Neuronal stem cell (in vitro differentiated cells): ENCODE results near the gene SHISAL1.

ENCODE experiments used
- DNase-seq: peaks from one replicate; pipeline ENCODE4 v3.0.0-alpha.2; 2013; ENCODE audit warnings: low spot score
- H2AFZ ChIP-seq: one replicate; pipeline ENCODE4 v1.6.1; 2013; ENCODE audit warnings: mild to moderate bottlenecking, low read length, inconsistent platforms
- H2AK5ac ChIP-seq: 2 replicates; pipeline ENCODE4 v1.6.1; 2013; ENCODE audit warnings: low read depth, mild to moderate bottlenecking, inconsistent platforms, low read length, moderate library complexity, mixed read lengths
- H2BK120ac ChIP-seq: 2 replicates; pipeline ENCODE4 v1.6.1; 2013; ENCODE audit warnings: low read depth, mild to moderate bottlenecking, inconsistent platforms, low read length, moderate library complexity, mixed read lengths
- H2BK12ac ChIP-seq: one replicate; pipeline ENCODE4 v1.6.1; 2013; ENCODE audit warnings: low read length, inconsistent platforms
- H2BK15ac ChIP-seq: 2 replicates; pipeline ENCODE4 v1.6.1; 2013; ENCODE audit warnings: mild to moderate bottlenecking, low read length, inconsistent platforms, mixed read lengths
- H2BK5ac ChIP-seq: one replicate; pipeline ENCODE4 v1.6.1; 2013; ENCODE audit warnings: inconsistent platforms, mild to moderate bottlenecking, low read length, moderate library complexity
- H3K14ac ChIP-seq: one replicate; pipeline ENCODE4 v1.6.1; 2013; ENCODE audit warnings: low read length, inconsistent platforms
- H3K18ac ChIP-seq: 2 replicates; pipeline ENCODE4 v1.6.1; 2013; ENCODE audit warnings: low read length, inconsistent platforms
- H3K23ac ChIP-seq: 2 replicates; pipeline ENCODE4 v1.6.1; 2013; ENCODE audit warnings: low read depth, mild to moderate bottlenecking, mixed read lengths, low read length, inconsistent platforms; ENCODE audit not compliant: poor library complexity
- H3K27ac ChIP-seq: replicated peaks from 3 replicates; pipeline ENCODE4 v1.5.1; 2013; ENCODE audit warnings: low read length, inconsistent platforms
- H3K27me3 ChIP-seq, 3 experiments: 2 replicates each; pipeline ENCODE4 v1.6.1; 2013; ENCODE audit warnings: low read length in 3 of 3, mild to moderate bottlenecking in 2 of 3, inconsistent platforms in 1 of 3, low read depth in 1 of 3, mixed read lengths in 1 of 3, moderate library complexity in 1 of 3; ENCODE audit not compliant: control insufficient read depth in 3 of 3, insufficient read depth in 3 of 3
- H3K36me3 ChIP-seq, 2 donors: replicated peaks in 1 of 2; 2 replicates each; pipeline ENCODE4 v1.6.1; 2013; ENCODE audit warnings: low read length in 2 of 2; ENCODE audit not compliant: control insufficient read depth in 2 of 2, insufficient read depth in 2 of 2
- H3K4ac ChIP-seq: 2 replicates; pipeline ENCODE4 v1.6.1; 2013; ENCODE audit warnings: inconsistent platforms, mild to moderate bottlenecking, low read length, moderate library complexity
- H3K4me1 ChIP-seq, 2 donors: 1 replicate in 1 of 2; 2 replicates in 1 of 2; pipeline ENCODE4 v1.6.1; 2013; ENCODE audit warnings: low read length in 2 of 2, low read depth in 1 of 2; ENCODE audit not compliant: control insufficient read depth in 2 of 2, insufficient read depth in 1 of 2
- H3K4me2 ChIP-seq: one replicate; pipeline ENCODE4 v1.6.1; 2013; ENCODE audit warnings: mild to moderate bottlenecking, low read length, inconsistent platforms; ENCODE audit not compliant: insufficient read depth, poor library complexity, severe bottlenecking
- H3K4me3 ChIP-seq, 2 donors: 2 replicates each; pipeline ENCODE4 v1.5.1; 2013; ENCODE audit warnings: low read length in 2 of 2, mild to moderate bottlenecking in 2 of 2, inconsistent platforms in 1 of 2, moderate library complexity in 1 of 2
- H3K79me1 ChIP-seq: one replicate; pipeline ENCODE4 v1.6.1; 2013; ENCODE audit warnings: low read depth, mild to moderate bottlenecking, inconsistent platforms, low read length, moderate library complexity
- H3K9ac ChIP-seq: one replicate; pipeline ENCODE4 v1.6.1; 2013; ENCODE audit warnings: mild to moderate bottlenecking, low read depth, low read length, inconsistent platforms; ENCODE audit not compliant: poor library complexity
- H3K9me3 ChIP-seq, 2 donors: replicated peaks in 1 of 2; 2 replicates each; pipeline versions ENCODE3 to v1.6.1; 2013; ENCODE audit warnings: low read length in 2 of 2, mild to moderate bottlenecking in 2 of 2, inconsistent platforms in 1 of 2, low read depth in 1 of 2, mixed read lengths in 1 of 2, moderate library complexity in 1 of 2; ENCODE audit not compliant: control insufficient read depth in 2 of 2, insufficient read depth in 1 of 2
- H4K8ac ChIP-seq: one replicate; pipeline ENCODE4 v1.6.1; 2013; ENCODE audit warnings: low read depth, mild to moderate bottlenecking, inconsistent platforms, low read length, moderate library complexity
- H4K91ac ChIP-seq: one replicate; pipeline ENCODE4 v1.6.1; 2013; ENCODE audit warnings: low read length, low read depth, mild to moderate bottlenecking, inconsistent platforms; ENCODE audit not compliant: poor library complexity
- WGBS, 2 donors: extraction: QIAGEN DNeasy Blood & Tissue Kit; methylation state at CpG; one replicate each; pipeline ENCODE4 v1.1.7; 2013; ENCODE audit warnings: missing lambda C conversion rate in 2 of 2, mixed read lengths in 1 of 2; ENCODE audit not compliant: insufficient read length in 2 of 2, insufficient replicate concordance in 1 of 2; ENCODE audit errors: extremely low coverage in 2 of 2; 5-methylcytosine and 5-hydroxymethylcytosine counted together

SHISAL1 gene

DNA sequence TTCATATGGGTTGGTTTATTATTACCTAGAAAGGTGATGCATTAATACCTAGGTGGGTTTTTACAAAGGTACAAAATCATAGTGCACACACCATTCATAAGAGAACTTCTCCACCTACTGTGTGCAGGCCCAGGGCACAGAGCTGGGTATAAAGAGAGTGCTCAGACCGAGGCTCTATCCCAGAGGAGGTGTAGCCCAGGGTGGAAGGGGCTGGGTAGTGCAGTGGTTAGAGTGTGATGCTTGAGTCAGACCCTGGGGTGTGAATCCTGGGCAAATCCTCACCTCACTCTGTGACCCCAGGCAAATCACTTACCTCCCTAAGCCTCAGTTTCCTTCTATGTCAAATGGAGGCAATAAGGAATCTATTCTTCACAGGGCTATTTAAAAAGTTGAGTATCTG is 99.8 kb downstream of the SHISAL1 start:
- H3K27me3 ChIP-seq = no peaks in the 10 kb centered on the region
- no peak overlapping the region for H2BK5ac ChIP-seq
- no peak overlapping the region for H3K4me3 ChIP-seq
- no peaks in the 10 kb centered on the region for H3K79me1 ChIP-seq
- no peak overlapping the region for H3K4me2 ChIP-seq
- H3K23ac ChIP-seq = no peak overlapping the region
- H2AK5ac ChIP-seq = no peak overlapping the region
- H3K18ac ChIP-seq = no peak overlapping the region
- H2BK120ac ChIP-seq = no peak overlapping the region
- no peak overlapping the region for H2AFZ ChIP-seq
- no peak overlapping the region for H4K91ac ChIP-seq
- H3K14ac ChIP-seq = no peak overlapping the region
- peaks cover 0 to 5% of the 10 kb centered on the region in 2 donors for H3K4me1 ChIP-seq
- H3K27ac ChIP-seq = no peak overlapping the region
- H4K8ac ChIP-seq = no peak overlapping the region
- DNase-seq = no peak
- no CpG with 5 or more reads among the region's 1 CpG for WGBS, 2 donors
- no peak overlapping the region for H2BK15ac ChIP-seq
- H3K36me3 ChIP-seq = no peaks in the 10 kb centered on the region
- no peak overlapping the region for H3K4ac ChIP-seq
- no peak overlapping the region for H2BK12ac ChIP-seq
- no peak overlapping the region for H3K9ac ChIP-seq
- peaks cover 0 to 4% of the 10 kb centered on the region in 2 donors for H3K9me3 ChIP-seq

DNA sequence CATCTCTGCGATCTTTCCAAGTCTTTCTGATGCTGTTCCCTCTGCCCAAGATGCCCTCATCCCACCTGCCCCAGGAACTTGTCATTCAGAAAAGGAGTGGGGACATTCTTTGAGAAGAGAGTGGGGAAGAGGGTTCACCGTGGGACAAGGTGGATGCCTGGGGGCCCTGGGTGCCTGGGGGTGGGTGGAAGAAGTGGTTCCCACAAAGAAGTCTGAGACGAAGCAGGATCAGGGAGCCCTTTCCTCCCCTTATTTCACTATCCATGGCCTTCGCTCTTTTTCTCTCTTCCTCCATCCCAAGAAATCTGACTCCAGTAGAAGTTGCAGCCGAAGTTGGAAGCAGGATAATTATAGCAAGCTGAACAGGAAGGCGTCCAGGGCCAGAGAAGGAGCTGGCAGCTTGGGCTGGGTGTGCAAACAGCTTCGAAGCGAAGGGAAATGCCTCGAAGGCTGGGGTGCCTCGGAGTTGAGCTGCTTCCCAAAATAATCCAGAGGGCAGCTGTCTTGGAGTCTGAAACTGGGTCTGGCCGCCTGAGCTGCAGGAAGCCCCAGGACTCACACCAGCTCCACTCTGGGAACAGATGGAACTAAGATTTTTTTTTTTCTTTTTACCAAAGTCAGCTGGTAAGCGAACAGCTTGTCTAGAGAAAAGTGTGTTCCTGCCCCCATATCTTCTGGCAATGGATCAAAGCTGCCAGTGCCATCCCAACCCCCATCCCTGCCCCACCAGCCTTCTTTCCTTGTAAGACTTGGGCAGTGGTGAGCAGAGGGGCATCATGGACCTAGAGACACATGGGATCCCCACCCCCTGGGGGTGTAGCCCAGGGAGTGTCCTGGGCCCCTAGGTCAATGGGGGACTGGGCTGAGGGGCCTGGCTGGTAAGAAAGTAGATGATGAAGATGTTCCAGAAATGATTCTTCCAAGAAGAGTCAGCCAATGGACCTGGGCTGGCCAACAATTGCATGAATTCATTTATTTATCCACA is 100.5 kb downstream of the SHISAL1 start:
- H3K4me1 ChIP-seq = peaks cover 0 to 5% of the 10 kb centered on the region in 2 donors
- no peak overlapping the region for H4K8ac ChIP-seq
- no peak overlapping the region for H3K4ac ChIP-seq
- no peak overlapping the region for H2BK15ac ChIP-seq
- H3K27me3 ChIP-seq = no peaks in the 10 kb centered on the region
- H2BK12ac ChIP-seq = no peak overlapping the region
- H3K79me1 ChIP-seq = no peaks in the 10 kb centered on the region
- no peak overlapping the region for H3K27ac ChIP-seq
- no peak overlapping the region for H3K4me2 ChIP-seq
- no peak overlapping the region for H3K23ac ChIP-seq
- H3K9ac ChIP-seq = no peak overlapping the region
- H3K36me3 ChIP-seq = no peaks in the 10 kb centered on the region
- no peak overlapping the region for H4K91ac ChIP-seq
- peaks cover 0 to 4% of the 10 kb centered on the region in 2 donors for H3K9me3 ChIP-seq
- no peak overlapping the region for H2BK120ac ChIP-seq
- H3K18ac ChIP-seq = peak overlapping the region; percentile 3
- peak overlapping the region; percentile 15 for H2AK5ac ChIP-seq
- no peak overlapping the region for H2AFZ ChIP-seq
- H3K14ac ChIP-seq = no peak overlapping the region
- no peak overlapping the region for H3K4me3 ChIP-seq
- no peak for DNase-seq
- WGBS, 2 donors = no CpG with 5 or more reads among the region's 12 CpGs
- no peak overlapping the region for H2BK5ac ChIP-seq

GRCh38 chr22:44211256-44211945 is 101.3 kb downstream of the SHISAL1 start:
- Histone ChIP-seq H3K4me3 (no peak overlapping the region), H3K79me1 (no peaks in the 10 kb centered on the region), H3K14ac (no peak overlapping the region), H3K4me2 (no peak overlapping the region), H4K91ac (no peak overlapping the region), H3K4me1 (peaks cover 0 to 5% of the 10 kb centered on the region in 2 donors), H4K8ac (no peak overlapping the region), H3K9me3 (peaks cover 0 to 4% of the 10 kb centered on the region in 2 donors), H2BK5ac (no peak overlapping the region), H2BK120ac (no peak overlapping the region), H3K23ac (no peak overlapping the region), H3K36me3 (no peaks in the 10 kb centered on the region), H3K27ac (no peak overlapping the region), H2AFZ (no peak overlapping the region), H2AK5ac (no peak overlapping the region), H3K27me3 (no peaks in the 10 kb centered on the region), H3K4ac (no peak overlapping the region), H3K18ac (no peak overlapping the region), H2BK15ac (no peak overlapping the region), H2BK12ac (no peak overlapping the region), H3K9ac (no peak overlapping the region)
- no CpG with 5 or more reads among the region's 6 CpGs for WGBS, 2 donors
- no peak for DNase-seq

DNA sequence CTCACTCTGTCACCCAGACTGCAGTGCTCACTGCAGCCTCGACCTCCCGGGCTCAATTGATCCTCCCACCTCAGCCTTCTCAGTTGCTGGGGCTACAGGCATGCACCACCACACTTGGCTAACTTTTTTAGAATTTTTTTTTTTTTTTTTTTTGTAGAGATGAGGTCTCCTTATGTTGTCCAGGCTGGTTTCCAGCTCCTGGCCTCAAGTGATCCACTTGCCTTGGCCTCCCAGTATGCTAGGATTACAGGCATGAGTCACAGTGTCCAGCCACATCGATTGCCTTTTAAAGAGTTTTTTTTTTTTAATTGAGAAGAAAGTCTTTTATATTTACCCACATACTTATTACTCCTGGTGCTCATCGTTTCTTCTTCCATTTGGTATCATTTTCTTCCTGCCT is 102.0 kb downstream of the SHISAL1 start:
- Histone ChIP-seq H3K14ac (no peak overlapping the region), H4K8ac (no peak overlapping the region), H3K4ac (no peak overlapping the region), H3K23ac (no peak overlapping the region), H2BK12ac (no peak overlapping the region), H2BK5ac (no peak overlapping the region), H3K27ac (no peak overlapping the region), H3K9me3 (peaks cover 0 to 4% of the 10 kb centered on the region in 2 donors), H2AFZ (no peak overlapping the region), H3K18ac (no peak overlapping the region), H3K79me1 (no peaks in the 10 kb centered on the region), H2BK120ac (no peak overlapping the region), H3K4me1 (peaks cover 0 to 5% of the 10 kb centered on the region in 2 donors), H3K9ac (no peak overlapping the region), H3K4me3 (no peak overlapping the region), H3K4me2 (no peak overlapping the region), H2BK15ac (no peak overlapping the region), H3K27me3 (peaks cover 0 to 3% (median 0%) of the 10 kb centered on the region in 3 experiments), H3K36me3 (no peaks in the 10 kb centered on the region), H4K91ac (no peak overlapping the region), H2AK5ac (no peak overlapping the region)
- no CpG with 5 or more reads among the region's 4 CpGs for WGBS, 2 donors
- no peak for DNase-seq
